ENCODE results near the gene SERHL2.

Gene SERHL2

GRCh38 chr22:42585096-42585495, 31.3 kb downstream of the SERHL2 start:
- no peak overlapping the region for H3K4me3 ChIP-seq (ENCODE audit: low read depth, low read length)
- TF ChIP-seq CTCF (IDR thresholded peaks at IDR 0.05; ENCODE audit: low read depth, low read length), result no peak

- TF ChIP-seq CTCF (IDR thresholded peaks at IDR 0.05; ENCODE audit: low read depth, low read length), result no peak
- no peak overlapping the region for H3K4me3 ChIP-seq (ENCODE audit: low read depth, low read length)
These were observed 32.6 kb downstream of the SERHL2 start for GRCh38 chr22:42586381-42586780.

GRCh38 chr22:42587588-42588175, 33.9 kb downstream of the SERHL2 start:
- TF ChIP-seq CTCF (IDR thresholded peaks at IDR 0.05; ENCODE audit: low read depth, low read length), result no peak
- H3K4me3 ChIP-seq (ENCODE audit: low read depth, low read length), result no peak overlapping the region

GRCh38 chr22:42591987-42592386, 38.2 kb downstream of the SERHL2 start:
- no peak overlapping the region for H3K4me3 ChIP-seq (ENCODE audit: low read depth, low read length)
- no peak for TF ChIP-seq CTCF (IDR thresholded peaks at IDR 0.05; ENCODE audit: low read depth, low read length)

- H3K4me3 ChIP-seq (ENCODE audit: low read depth, low read length), result no peak overlapping the region
- no peak for TF ChIP-seq CTCF (IDR thresholded peaks at IDR 0.05; ENCODE audit: low read depth, low read length)
These were observed 41.7 kb downstream of the SERHL2 start for GRCh38 chr22:42595434-42595833.

- TF ChIP-seq CTCF (IDR thresholded peaks at IDR 0.05; ENCODE audit: low read depth, low read length), result no peak
- no peak overlapping the region for H3K4me3 ChIP-seq (ENCODE audit: low read depth, low read length)
These were observed 42.6 kb downstream of the SERHL2 start for GRCh38 chr22:42596336-42596735.

- H3K4me3 ChIP-seq (ENCODE audit: low read depth, low read length), result no peak overlapping the region
- TF ChIP-seq CTCF (IDR thresholded peaks at IDR 0.05; ENCODE audit: low read depth, low read length), result no peak
These were observed 43.2 kb downstream of the SERHL2 start for GRCh38 chr22:42596863-42597530.
